LNCaP clone FGC (cell line): ENCODE measurements around the gene ZNF740.

Experiments
- DNase-seq: peaks from one replicate; pipeline ENCODE4 v3.0.0-alpha.2; 2011; ENCODE audit warnings: low read depth
- H3K4me3 ChIP-seq: 2 replicates; pipeline ENCODE4 v1.5.1; 2011; ENCODE audit warnings: mild to moderate bottlenecking, low read depth, low read length, control low read depth
- CTCF ChIP-seq: IDR thresholded peaks from 2 replicates; pipeline ENCODE4 v1.5.1; 2012; ENCODE audit warnings: mild to moderate bottlenecking; ENCODE audit not compliant: control insufficient read depth, insufficient read depth; ENCODE audit errors: extremely low read depth

The ZNF740 gene

GRCh38 chr12:53181935-53182334 lies 1.4 kb downstream of the ZNF740 start:
- no peak for DNase-seq
- no peak for TF ChIP-seq CTCF
- peak overlapping the region; percentile 72 for H3K4me3 ChIP-seq

- no peak for TF ChIP-seq CTCF
- no peak for DNase-seq
- no peak overlapping the region for H3K4me3 ChIP-seq
Observed at GRCh38 chr12:53182903-53183302, 2.4 kb downstream of the ZNF740 start.

DNA sequence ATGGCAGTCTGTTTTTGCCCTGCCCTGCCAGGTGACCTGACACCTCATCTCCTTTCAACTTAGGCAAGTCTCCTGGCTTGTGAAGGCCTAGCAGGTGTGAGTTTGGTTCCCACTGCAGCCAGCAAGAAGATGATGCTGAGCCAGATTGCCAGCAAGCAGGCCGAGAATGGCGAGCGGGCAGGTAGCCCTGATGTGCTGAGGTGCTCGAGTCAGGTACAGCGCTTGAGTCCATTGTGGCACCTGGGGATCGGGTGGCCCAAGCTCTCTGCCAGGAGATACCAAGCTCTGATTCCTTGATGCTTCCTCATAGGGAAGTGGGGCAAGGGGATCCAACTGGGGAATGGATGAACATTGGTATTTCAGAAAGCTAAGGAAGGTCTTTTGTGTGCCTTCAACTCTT lies 4.3 kb downstream of the ZNF740 start:
- H3K4me3 ChIP-seq: no peak overlapping the region
- no peak for DNase-seq
- TF ChIP-seq CTCF: no peak

GRCh38 chr12:53185582-53186153 lies 5.1 kb downstream of the ZNF740 start:
- H3K4me3 ChIP-seq: no peak overlapping the region
- no peak for DNase-seq
- TF ChIP-seq CTCF: no peak

DNA sequence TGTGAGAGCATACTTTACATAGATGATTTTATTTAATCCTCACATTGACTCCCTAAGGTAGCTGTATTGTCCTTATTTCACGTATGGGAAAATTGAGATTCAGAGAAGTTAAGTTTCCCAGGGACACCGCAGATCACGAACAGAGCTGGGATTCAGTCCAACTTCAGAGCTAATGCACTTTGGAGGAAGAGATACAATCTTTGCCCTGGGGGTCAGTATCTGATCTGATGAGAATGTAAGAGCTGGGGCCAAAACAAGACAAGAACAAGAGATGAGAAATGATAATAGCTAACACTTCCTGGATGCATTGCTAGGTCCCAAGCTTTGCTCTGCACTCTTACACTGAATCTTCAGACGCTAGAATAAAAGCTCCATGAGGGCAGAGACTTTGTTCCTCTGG lies 6.2 kb downstream of the ZNF740 start:
- TF ChIP-seq CTCF: no peak

GRCh38 chr12:53187145-53187899 lies 6.8 kb downstream of the ZNF740 start:
- H3K4me3 ChIP-seq: no peak overlapping the region
- no peak for DNase-seq
- TF ChIP-seq CTCF: no peak

More for the DNA sequence above, 6.2 kb downstream of the ZNF740 start:
- no peak overlapping the region for H3K4me3 ChIP-seq
- no peak for DNase-seq
